Fibroblast of mammary gland (primary cell): ENCODE measurements around the gene SAMD10.
"Not testable (repeated sequence)": the region's sequence is repeated elsewhere in the genome, so short reads cannot be mapped to it uniquely, and the experiment has no call there.

ENCODE experiments used
- DNase-seq: peaks from one replicate; pipeline ENCODE4 v3.0.0-alpha.2; 2010; ENCODE audit warnings: low read depth
- H3K4me3 ChIP-seq: 2 replicates; pipeline ENCODE4 v1.5.1; 2011; ENCODE audit warnings: low read depth, mild to moderate bottlenecking, low read length, moderate library complexity; ENCODE audit not compliant: control insufficient read depth
- CTCF ChIP-seq: conservative IDR thresholded peaks from 2 replicates; pipeline ENCODE4 v1.5.1; 2011; ENCODE audit warnings: low read depth, low read length, inconsistent platforms; ENCODE audit not compliant: control insufficient read depth, insufficient read depth

SAMD10 gene

GRCh38 chr20:63973160-63973479 lies 6.3 kb downstream of the SAMD10 start:
- TF ChIP-seq CTCF: no peak
- DNase-seq: no peak
- H3K4me3 ChIP-seq: no peak overlapping the region

GRCh38 chr20:63972312-63973159 lies 6.9 kb downstream of the SAMD10 start:
- H3K4me3 ChIP-seq: no peak overlapping the region
- no peak for TF ChIP-seq CTCF
- no peak for DNase-seq

GRCh38 chr20:63971960-63972311 lies 7.5 kb downstream of the SAMD10 start:
- not testable (repeated sequence) for DNase-seq

GRCh38 chr20:63970714-63971431 lies 8.6 kb downstream of the SAMD10 start:
- no peak for TF ChIP-seq CTCF
- H3K4me3 ChIP-seq: no peak overlapping the region
- DNase-seq: no peak

More at GRCh38 chr20:63971960-63972311, 7.5 kb downstream of the SAMD10 start:
- H3K4me3 ChIP-seq: not testable (repeated sequence)

GRCh38 chr20:63969838-63970713 lies 9.4 kb downstream of the SAMD10 start, which contains the start of gene ZNF512B:
Gene ZNF512B (minus strand): TSS chr20:63969930. CDS start chr20:63967950, 1,980 bp downstream.
- H3K4me3 ChIP-seq: peak within 1 kb of the TSS; percentile 57
- no peak for DNase-seq
- no peak for TF ChIP-seq CTCF

GRCh38 chr20:63968928-63969760 lies 10.3 kb downstream of the SAMD10 start:
- peak overlapping the region; percentile 57 for H3K4me3 ChIP-seq
- TF ChIP-seq CTCF: no peak
- no peak for DNase-seq
